IMR-90 (cell line): Measurements from ENCODE around the gene SLC25A46. TPM values are rescaled to one million over a fixed set of nuclear protein-coding genes. Genes with fewer than 3 reads are reported as not detected.

Experiments used
- ATAC-seq: fragments of 200-7000 bp; cut with Tn5 transposase; 2 replicates; pipeline ENCODE4 v1.9.1; 2020; ENCODE audit warnings: low read depth, mild to moderate bottlenecking, moderate library complexity
- BruUV-seq: library from RNA; stranded (reverse); fragments of 400-500 nt; replicated peaks from 2 replicates; lab custom pipeline; 2021; lab: Mats Ljungman, UMichigan
- CTCF ChIA-PET: fragments of 300-600 bp; formaldehyde crosslinking; extraction: SDS; loops from one replicate; lab custom pipeline; 2021; ENCODE audit warnings: antibody characterized with exemption; lab: Yijun Ruan, JAX
- POLR2A ChIA-PET: fragments of 300-600 bp; sonication (Branson Sonifier 250); formaldehyde crosslinking; loops from one replicate; lab custom pipeline; 2022; ENCODE audit warnings: antibody characterized with exemption; ENCODE audit not compliant: unreplicated experiment; lab: Charles Lee
- DNase-seq: peaks from one replicate; pipeline ENCODE4 v3.0.0; 2013
- H2AFZ ChIP-seq: replicated peaks from 2 replicates; pipeline ENCODE3; 2013; ENCODE audit warnings: low read length, mild to moderate bottlenecking; ENCODE audit not compliant: poor library complexity
- H2AK5ac ChIP-seq: 2 replicates; pipeline ENCODE4 v1.6.1; 2013; ENCODE audit warnings: low read depth, low read length, inconsistent platforms
- H2AK9ac ChIP-seq: replicated peaks from 2 replicates; pipeline ENCODE3; 2013; ENCODE audit warnings: mild to moderate bottlenecking, low read depth, low read length, moderate library complexity; ENCODE audit not compliant: poor library complexity
- H2BK120ac ChIP-seq: 2 replicates; pipeline ENCODE4 v1.6.1; 2013; ENCODE audit warnings: low read depth, low read length, inconsistent platforms
- H2BK15ac ChIP-seq: 3 replicates; pipeline ENCODE4 v1.6.1; 2013; ENCODE audit warnings: low read depth, low read length, inconsistent platforms
- H2BK20ac ChIP-seq: 2 replicates; pipeline ENCODE4 v1.6.1; 2013; ENCODE audit warnings: low read depth, mild to moderate bottlenecking, inconsistent platforms, low read length, moderate library complexity
- H2BK5ac ChIP-seq: 2 replicates; pipeline ENCODE4 v1.6.1; 2013; ENCODE audit warnings: mild to moderate bottlenecking, low read depth, low read length, inconsistent platforms; ENCODE audit not compliant: poor library complexity, severe bottlenecking
- H3K14ac ChIP-seq: replicated peaks from 2 replicates; pipeline ENCODE4 v1.6.1; 2013; ENCODE audit warnings: low read depth, low read length, inconsistent platforms
- H3K18ac ChIP-seq: 2 replicates; pipeline ENCODE4 v1.6.1; 2013; ENCODE audit warnings: low read depth, low read length, control low read depth
- H3K23ac ChIP-seq: 2 replicates; pipeline ENCODE4 v1.6.1; 2013; ENCODE audit warnings: low read depth, low read length, inconsistent platforms
- H3K27ac ChIP-seq: 2 replicates; pipeline ENCODE4 v1.5.1; 2013; ENCODE audit warnings: mild to moderate bottlenecking, control low read depth, low read length; ENCODE audit not compliant: insufficient read depth
- H3K27me3 ChIP-seq: 2 replicates; pipeline ENCODE4 v1.6.1; 2013; ENCODE audit warnings: low read length; ENCODE audit not compliant: control insufficient read depth, insufficient read depth
- H3K36me3 ChIP-seq: 2 replicates; pipeline ENCODE4 v1.6.1; 2013; ENCODE audit warnings: low read length, mixed read lengths; ENCODE audit not compliant: control insufficient read depth, insufficient read depth
- H3K4ac ChIP-seq: 2 replicates; pipeline ENCODE4 v1.6.1; 2013; ENCODE audit warnings: low read depth, low read length, inconsistent platforms
- H3K4me1 ChIP-seq: 2 replicates; pipeline ENCODE4 v1.6.1; 2013; ENCODE audit warnings: low read length, mixed read lengths; ENCODE audit not compliant: control insufficient read depth, insufficient read depth
- H3K4me2 ChIP-seq: 2 replicates; pipeline ENCODE4 v1.6.1; 2013; ENCODE audit warnings: low read depth, mild to moderate bottlenecking, control low read depth, low read length, moderate library complexity
- H3K4me3 ChIP-seq: 2 replicates; pipeline ENCODE4 v1.5.1; 2013; ENCODE audit warnings: low read depth, mild to moderate bottlenecking, control low read depth, low read length, moderate library complexity; ENCODE audit not compliant: insufficient read depth
- H3K56ac ChIP-seq: 2 replicates; pipeline ENCODE4 v1.6.1; 2013; ENCODE audit warnings: low read length, inconsistent platforms; ENCODE audit not compliant: insufficient read depth; ENCODE audit errors: extremely low read depth
- H3K79me1 ChIP-seq, 2 experiments: 2 replicates each; pipeline ENCODE4 v1.6.1; 2013; ENCODE audit warnings: low read length in 2 of 2, inconsistent platforms in 1 of 2, low read depth in 1 of 2
- H3K9ac ChIP-seq: 2 replicates; pipeline ENCODE4 v1.6.1; 2013; ENCODE audit warnings: low read depth, low read length, control low read depth
- H3K9me1 ChIP-seq: 2 replicates; pipeline ENCODE4 v1.6.1; 2013; ENCODE audit warnings: low read length, inconsistent platforms; ENCODE audit not compliant: insufficient read depth
- H3K9me3 ChIP-seq: 2 replicates; pipeline ENCODE4 v1.6.1; 2013; ENCODE audit warnings: low read length; ENCODE audit not compliant: control insufficient read depth, insufficient read depth
- H4K20me1 ChIP-seq: 2 replicates; pipeline ENCODE4 v1.6.1; 2013; ENCODE audit warnings: low read length, inconsistent platforms; ENCODE audit not compliant: insufficient read depth
- H4K5ac ChIP-seq: 2 replicates; pipeline ENCODE4 v1.6.1; 2013; ENCODE audit warnings: mild to moderate bottlenecking, low read depth, low read length, control low read depth
- H4K8ac ChIP-seq, 2 experiments: 2 replicates each; pipeline ENCODE4 v1.6.1; 2013; ENCODE audit warnings: low read depth in 2 of 2, low read length in 2 of 2, control low read depth in 1 of 2, inconsistent platforms in 1 of 2
- H4K91ac ChIP-seq: 2 replicates; pipeline ENCODE4 v1.6.1; 2013; ENCODE audit warnings: low read depth, low read length, inconsistent platforms; ENCODE audit not compliant: insufficient read depth
- BHLHE40 ChIP-seq: fragments of 150-350 bp; IDR thresholded peaks from 2 replicates; pipeline ENCODE4 v1.6.1; 2016; ENCODE audit warnings: mild to moderate bottlenecking, low read depth, low read length
- CHD1 ChIP-seq: IDR thresholded peaks from 2 replicates; pipeline ENCODE4 v1.6.1; 2012; ENCODE audit warnings: low read depth, low read length, improper control_type of control experiment
- ELK1 ChIP-seq: fragments of 150-350 bp; IDR thresholded peaks from 2 replicates; pipeline ENCODE4 v1.6.1; 2016; ENCODE audit warnings: low read depth, mild to moderate bottlenecking, low read length, moderate library complexity, borderline replicate concordance
- FOS ChIP-seq: fragments of 150-350 bp; IDR thresholded peaks from 2 replicates; pipeline ENCODE4 v1.6.1; 2016; ENCODE audit warnings: low read depth, low read length
- NFE2L2 ChIP-seq: fragments of 150-350 bp; IDR thresholded peaks from 2 replicates; pipeline ENCODE4 v1.6.1; 2016; ENCODE audit warnings: low read depth, mild to moderate bottlenecking, low read length
- RAD21 ChIP-seq: IDR thresholded peaks from 2 replicates; pipeline ENCODE4 v1.6.1; 2012; ENCODE audit warnings: low read length, improper control_type of control experiment
- SMC3 ChIP-seq: fragments of 150-350 bp; IDR thresholded peaks from 2 replicates; pipeline ENCODE4 v1.6.1; 2016; ENCODE audit warnings: low read depth, mild to moderate bottlenecking, antibody characterized with exemption, low read length, moderate library complexity
- USF2 ChIP-seq: fragments of 150-350 bp; IDR thresholded peaks from 2 replicates; pipeline ENCODE4 v1.6.1; 2017; ENCODE audit warnings: mild to moderate bottlenecking, antibody characterized with exemption, low read length, low read depth
- WGBS, 2 experiments: methylation state at CpG; one replicate each; pipeline versions ENCODE4 v1.1.5 to v1.1.7; 2013; ENCODE audit warnings: missing lambda C conversion rate in 2 of 2; ENCODE audit not compliant: insufficient read length in 1 of 2; ENCODE audit errors: extremely low coverage in 2 of 2; 5-methylcytosine and 5-hydroxymethylcytosine counted together
- dilution Hi-C: fragments of 300-500 bp; cut with HindIII; formaldehyde crosslinking; loops from one replicate; pipeline ENCODE4 v1.14.3; 2018; ENCODE audit warnings: low sequenced_read_pairs; ENCODE audit not compliant: unreplicated experiment
- in situ Hi-C: fragments of 300-500 bp; cut with MboI; formaldehyde crosslinking; loops from 3 replicates; pipeline ENCODE4 v1.14.3; 2019; ENCODE audit warnings: low sequenced_read_pairs, inconsistent platforms, mixed read lengths
- intact Hi-C: fragments of 100-400 bp; cut with micrococcal nuclease; formaldehyde crosslinking; loops from 2 replicates; pipeline ENCODE4 v1.10.0; 2022
- polyA plus RNA-seq, 3 experiments: library from polyadenylated mRNA; depleted of rRNA; stranded (reverse); fragments of >200 nt; gene quantifications; 2 replicates each; pipeline ENCODE4 v1.2.3, GENCODE V29; 2012; ENCODE audit warnings: low replicate concordance in 1 of 3
- total RNA-seq: library from RNA; depleted of rRNA; stranded (reverse); fragments of >200 nt; gene quantifications from 2 replicates; pipeline ENCODE4 v1.2.3, GENCODE V29; 2012
- TF ChIP-seq, protein P1 (sequence below): conservative IDR thresholded peaks from 2 replicates; pipeline ENCODE4 v1.5.1; 2012; ENCODE audit warnings: mild to moderate bottlenecking, low read depth, low read length, improper control_type of control experiment

Gene SLC25A46
- total and polyA plus RNA-seq, 2 of the 4 experiments (the other 2 are of a cell fraction), result 25.1 to 67.9 TPM

DNA sequence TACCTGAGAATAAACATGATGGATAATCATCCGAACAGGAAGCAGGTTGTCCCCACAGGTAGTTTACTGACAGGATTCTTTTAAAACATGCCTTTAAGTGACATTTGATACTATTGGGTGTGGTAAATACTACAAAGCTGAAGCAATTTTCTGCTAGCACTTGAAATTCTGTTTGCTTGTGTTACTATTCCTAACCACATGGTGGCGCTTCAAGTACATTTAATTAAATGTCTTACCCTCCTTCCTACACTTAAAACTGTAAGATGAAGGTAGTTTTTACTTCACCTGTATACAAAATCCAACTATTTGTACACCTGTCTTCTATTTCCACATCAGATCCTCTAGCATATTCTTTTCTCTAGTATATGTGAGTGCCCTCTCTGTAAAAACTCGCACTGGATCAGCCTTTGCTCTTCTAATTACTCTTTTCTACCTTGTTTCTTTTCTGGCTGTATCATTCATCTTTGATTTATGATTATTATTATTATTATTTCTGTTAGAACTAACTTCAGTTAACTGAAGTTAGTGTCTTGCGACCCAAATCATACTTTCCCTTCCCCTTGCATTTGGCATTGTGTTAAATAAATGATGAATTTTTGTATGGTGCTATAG, 18.4 kb downstream of the SLC25A46 start:
- no peak overlapping the region for H2BK20ac ChIP-seq
- dilution Hi-C loops (no loop called here), in situ Hi-C loops (loop anchor here (10.0 to 25.0 kb wide), 3 partner anchors 338 to 1405 kb away; partner anchors contain the start of gene WDR36), intact Hi-C loops (loop anchor here (1.0 to 10.0 kb wide), 4 partner anchors 316 to 758 kb away; partner anchors contain the start of gene STARD4)
- H3K79me1 ChIP-seq, result peaks cover 6 to 14% of the 10 kb centered on the region in 2 experiments
- H4K8ac ChIP-seq, result no peak overlapping the region
- H3K4me1 ChIP-seq, result no peaks in the 10 kb centered on the region
- H3K23ac ChIP-seq, result no peak overlapping the region
- no TSS peak for BruUV-seq
- no peaks in the 10 kb centered on the region for H3K27me3 ChIP-seq
- no CpG with 5 or more reads among the region's 4 CpGs for WGBS, 2 experiments
- no peak overlapping the region for H2BK15ac ChIP-seq
- POLR2A ChIA-PET, result no interaction called here
- TF ChIP-seq USF2 (no peak), ELK1 (no peak), NFE2L2 (no peak), BHLHE40 (no peak), RAD21 (peak; percentile 70), SMC3 (peak; percentile 66), CHD1 (no peak), FOS (no peak)
- TF ChIP-seq, protein P1, sequence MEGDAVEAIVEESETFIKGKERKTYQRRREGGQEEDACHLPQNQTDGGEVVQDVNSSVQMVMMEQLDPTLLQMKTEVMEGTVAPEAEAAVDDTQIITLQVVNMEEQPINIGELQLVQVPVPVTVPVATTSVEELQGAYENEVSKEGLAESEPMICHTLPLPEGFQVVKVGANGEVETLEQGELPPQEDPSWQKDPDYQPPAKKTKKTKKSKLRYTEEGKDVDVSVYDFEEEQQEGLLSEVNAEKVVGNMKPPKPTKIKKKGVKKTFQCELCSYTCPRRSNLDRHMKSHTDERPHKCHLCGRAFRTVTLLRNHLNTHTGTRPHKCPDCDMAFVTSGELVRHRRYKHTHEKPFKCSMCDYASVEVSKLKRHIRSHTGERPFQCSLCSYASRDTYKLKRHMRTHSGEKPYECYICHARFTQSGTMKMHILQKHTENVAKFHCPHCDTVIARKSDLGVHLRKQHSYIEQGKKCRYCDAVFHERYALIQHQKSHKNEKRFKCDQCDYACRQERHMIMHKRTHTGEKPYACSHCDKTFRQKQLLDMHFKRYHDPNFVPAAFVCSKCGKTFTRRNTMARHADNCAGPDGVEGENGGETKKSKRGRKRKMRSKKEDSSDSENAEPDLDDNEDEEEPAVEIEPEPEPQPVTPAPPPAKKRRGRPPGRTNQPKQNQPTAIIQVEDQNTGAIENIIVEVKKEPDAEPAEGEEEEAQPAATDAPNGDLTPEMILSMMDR, result peak; percentile 72
- H3K9me3 ChIP-seq, result no peaks in the 10 kb centered on the region
- CTCF ChIA-PET, result interaction anchor here (1.5 kb wide), 1 partner anchor 734 kb away, joined by 3 read pairs; no protein-coding TSS in a partner anchor
- 0 out of 2 replicates have a peak, but pooled peaks cover 4% of the 10 kb centered on the region for H3K9me1 ChIP-seq
- H3K56ac ChIP-seq, result no peak overlapping the region
- no peak overlapping the region for H3K27ac ChIP-seq
- H3K4me3 ChIP-seq, result no peak overlapping the region
- no peaks in the 10 kb centered on the region; the same call in 1 of the 2 replicates for H4K20me1 ChIP-seq
- H3K36me3 ChIP-seq, result peaks cover 10% of the 10 kb centered on the region
- no peak overlapping the region for H3K14ac ChIP-seq
- H2BK5ac ChIP-seq, result no peak overlapping the region
- H3K4me2 ChIP-seq, result no peak overlapping the region
- H3K4ac ChIP-seq, result no peak overlapping the region
- no peak overlapping the region for H4K91ac ChIP-seq
- no peak overlapping the region for H2AK9ac ChIP-seq
- no peak overlapping the region for H4K5ac ChIP-seq
- no peak overlapping the region for H2AFZ ChIP-seq
- no peak overlapping the region for H3K18ac ChIP-seq
- DNase-seq (peak; percentile 60), ATAC-seq (peak; percentile 63; the same call in 1 of the 2 replicates)
- H3K9ac ChIP-seq, result no peak overlapping the region
- H2BK120ac ChIP-seq, result no peak overlapping the region
- no peak overlapping the region for H2AK5ac ChIP-seq
